HepG2 (cell line): ENCODE data around the gene CTSW. TPM values are rescaled to one million over a fixed set of nuclear protein-coding genes. Genes with fewer than 3 reads are reported as not detected.

Experiments used
- CCAR2 ChIP-seq: fragments of 200-400 bp; formaldehyde crosslinking; optimal IDR thresholded peaks from 2 replicates; pipeline ENCODE3; 2018; ENCODE audit warnings: low read depth, mild to moderate bottlenecking, low read length, moderate library complexity
- ESRRA ChIP-seq: sonication (generic); formaldehyde crosslinking; IDR thresholded peaks from 2 replicates; pipeline ENCODE4 v1.5.1; 2020; ENCODE audit warnings: mild to moderate bottlenecking, low read depth, missing genetic modification reagents
- FOXM1 ChIP-seq: sonication (generic); formaldehyde crosslinking; IDR thresholded peaks from 2 replicates; pipeline ENCODE4 v1.5.0; 2020; ENCODE audit warnings: missing genetic modification reagents
- MYPOP ChIP-seq: sonication (generic); formaldehyde crosslinking; IDR thresholded peaks from 2 replicates; pipeline ENCODE4 v1.8.1; 2023; ENCODE audit warnings: mild to moderate bottlenecking, moderate library complexity, missing genetic modification reagents
- NR1H2 ChIP-seq: sonication (generic); formaldehyde crosslinking; IDR thresholded peaks from 2 replicates; pipeline ENCODE4 v1.8.1; 2022; ENCODE audit warnings: low read depth, missing genetic modification reagents, borderline replicate concordance
- PRMT3 ChIP-seq: sonication (generic); formaldehyde crosslinking; IDR thresholded peaks from 2 replicates; pipeline ENCODE4 v1.8.1; 2022; ENCODE audit warnings: low read depth, mild to moderate bottlenecking, moderate library complexity, missing genetic modification reagents, borderline replicate concordance
- RAD51 ChIP-seq: fragments of 450-650 bp; IDR thresholded peaks from 2 replicates; pipeline ENCODE4 v1.6.1; 2016; ENCODE audit warnings: borderline replicate concordance
- RNF219 ChIP-seq: sonication (generic); formaldehyde crosslinking; IDR thresholded peaks from 2 replicates; pipeline ENCODE4 v1.5.0; 2020; ENCODE audit warnings: mild to moderate bottlenecking, missing genetic modification reagents
- SCMH1 ChIP-seq: sonication (generic); formaldehyde crosslinking; IDR thresholded peaks from 2 replicates; pipeline ENCODE4 v1.9.0; 2021; ENCODE audit warnings: missing genetic modification reagents, mild to moderate bottlenecking, borderline replicate concordance
- SP140L ChIP-seq: sonication (generic); formaldehyde crosslinking; IDR thresholded peaks from 2 replicates; pipeline ENCODE4 v1.4.0; 2020; ENCODE audit warnings: missing genetic modification reagents, borderline replicate concordance
- THAP9 ChIP-seq: sonication (generic); formaldehyde crosslinking; IDR thresholded peaks from 2 replicates; pipeline ENCODE4; 2020; ENCODE audit warnings: missing genetic modification reagents, mild to moderate bottlenecking, borderline replicate concordance
- XBP1 ChIP-seq: sonication (generic); formaldehyde crosslinking; IDR thresholded peaks from 2 replicates; pipeline ENCODE4 v1.5.0; 2020; ENCODE audit warnings: missing genetic modification reagents
- ZFYVE20 ChIP-seq: sonication (generic); formaldehyde crosslinking; IDR thresholded peaks from 2 replicates; pipeline ENCODE4 v1.8.0; 2023; ENCODE audit warnings: low read depth, mild to moderate bottlenecking, moderate library complexity, missing genetic modification reagents, borderline replicate concordance
- ZNF260 ChIP-seq: sonication (generic); formaldehyde crosslinking; IDR thresholded peaks from 2 replicates; pipeline ENCODE4 v1.4.0; 2020; ENCODE audit warnings: missing genetic modification reagents, low read depth, mild to moderate bottlenecking, borderline replicate concordance
- ZNF362 ChIP-seq: sonication (generic); formaldehyde crosslinking; IDR thresholded peaks from 2 replicates; pipeline ENCODE4 v1.4.0; 2020; ENCODE audit warnings: missing genetic modification reagents, mild to moderate bottlenecking, borderline replicate concordance
- ZNF44 ChIP-seq: sonication (generic); formaldehyde crosslinking; IDR thresholded peaks from 2 replicates; pipeline ENCODE4 v1.5.1; 2020; ENCODE audit warnings: mild to moderate bottlenecking, missing genetic modification reagents
- ZNF589 ChIP-seq: sonication (generic); formaldehyde crosslinking; conservative IDR thresholded peaks from 2 replicates; pipeline ENCODE4 v1.8.0; 2022; ENCODE audit warnings: mild to moderate bottlenecking, moderate library complexity, missing genetic modification reagents
- ZNF639 ChIP-seq: conservative IDR thresholded peaks from 2 replicates; pipeline ENCODE4 v1.6.1; 2018; ENCODE audit warnings: missing genetic modification reagents
- ZNF678 ChIP-seq: sonication (generic); formaldehyde crosslinking; IDR thresholded peaks from 2 replicates; pipeline ENCODE4 v1.4.0; 2020; ENCODE audit warnings: mild to moderate bottlenecking, missing genetic modification reagents
- ZNF772 ChIP-seq: sonication (generic); formaldehyde crosslinking; IDR thresholded peaks from 2 replicates; pipeline ENCODE4 v1.5.0; 2020; ENCODE audit warnings: mild to moderate bottlenecking, missing genetic modification reagents
- ZSCAN31 ChIP-seq: sonication (generic); formaldehyde crosslinking; IDR thresholded peaks from 2 replicates; pipeline ENCODE4 v1.5.0; 2020; ENCODE audit warnings: low read depth, mild to moderate bottlenecking, missing genetic modification reagents
- polyA plus RNA-seq, 8 experiments: library from polyadenylated mRNA; depleted of rRNA in 3 of 8; stranded (reverse) in 7 of 8; unstranded in 1 of 8; fragments of >200 nt; fragmentation: Illumina TruSeq in 4 of 8; extraction: Trizol in 4 of 8; gene quantifications; 2 replicates each; pipeline versions ENCODE4 v1.2.1 to v1.2.3, GENCODE V29; 2011 to 2016; ENCODE audit warnings: low read depth in 4 of 8, missing spikeins in 1 of 8, mixed read lengths in 1 of 8; ENCODE audit not compliant: insufficient read depth in 1 of 8
- total RNA-seq, 5 experiments: library from RNA; depleted of rRNA; stranded (reverse); fragments of >200 nt; fragmentation: Illumina TruSeq; extraction: Trizol; gene quantifications; 2 replicates each; pipeline ENCODE4 v1.2.3, GENCODE V29; 2016; ENCODE audit warnings: low read depth in 1 of 5

CTSW gene
- total and polyA plus RNA-seq, 2 of the 13 experiments (the other 11 are each of a cell fraction or from before 2014, with no cell fraction given), result 0.09 TPM; not detected in 1

GRCh38 chr11:65919141-65919572 is 39.5 kb downstream of the CTSW start, which contains the start of gene DRAP1 (continued):
- TF ChIP-seq ZNF362 (CRISPR knock-in tag) (peak; percentile 45; the same call in 1 of the 2 replicates), PRMT3 (CRISPR knock-in tag) (no peak), ESRRA (CRISPR knock-in tag) (peak; percentile 80; the same call in 1 of the 2 replicates), ZNF260 (CRISPR knock-in tag) (no peak), SP140L (CRISPR knock-in tag) (no peak), SCMH1 (CRISPR knock-in tag) (no peak), ZNF772 (CRISPR knock-in tag) (peak; percentile 92; the same call in 1 of the 2 replicates), XBP1 (CRISPR knock-in tag) (no peak; the same call in 1 of the 2 replicates), ZFYVE20 (CRISPR knock-in tag) (no peak), THAP9 (CRISPR knock-in tag) (no peak), RNF219 (no peak; the same call in 1 of the 2 replicates), NR1H2 (CRISPR knock-in tag) (no peak), FOXM1 (CRISPR knock-in tag) (no peak), ZSCAN31 (CRISPR knock-in tag) (0 out of 2 replicates have a peak, but pooled peaks have one; percentile 12), ZNF44 (CRISPR knock-in tag) (no peak), MYPOP (CRISPR knock-in tag) (no peak; the same call in 1 of the 2 replicates), ZNF678 (CRISPR knock-in tag) (0 out of 2 replicates have a peak, but pooled peaks have one; percentile 48), RAD51 (no peak), ZNF589 (CRISPR knock-in tag) (no peak), CCAR2 (peak; percentile 79), ZNF639 (CRISPR knock-in tag) (peak; percentile 94)
